GM19455 (cell line): ENCODE results near the gene SCGB2A2.

Source experiments
- ATAC-seq: cut with Tn5 transposase; IDR thresholded peaks from one replicate; pipeline ENCODE4 v1.9.1; 2021; ENCODE audit not compliant: unreplicated experiment

Gene SCGB2A2

GRCh38 chr11:62269654-62270278 lies at the start of gene SCGB2A2:
TSS of gene SCGB2A2 (plus strand) at chr11:62270158. CDS start at chr11:62270217, 59 bp downstream.
- ATAC-seq = no peak

GRCh38 chr11:62221498-62221897 lies 48.5 kb upstream of the SCGB2A2 start:
- no peak for ATAC-seq

GRCh38 chr11:62223095-62223494 lies 46.9 kb upstream of the SCGB2A2 start:
- ATAC-seq = no peak

- ATAC-seq = no peak
Measured at GRCh38 chr11:62233730-62234129, 36.2 kb upstream of the SCGB2A2 start.

GRCh38 chr11:62236187-62236586 lies 33.8 kb upstream of the SCGB2A2 start:
- ATAC-seq = no peak

GRCh38 chr11:62237499-62237898 lies 32.5 kb upstream of the SCGB2A2 start:
- no peak for ATAC-seq

- ATAC-seq = no peak
Measured at GRCh38 chr11:62238151-62238550, 31.8 kb upstream of the SCGB2A2 start.

GRCh38 chr11:62241095-62241494 lies 28.9 kb upstream of the SCGB2A2 start:
- ATAC-seq = no peak

GRCh38 chr11:62242021-62242420 lies 27.9 kb upstream of the SCGB2A2 start, which contains the start of gene SCGB1D2:
TSS of gene SCGB1D2 (plus strand) at chr11:62242239. CDS start at chr11:62242308, 69 bp downstream.
- ATAC-seq = no peak

GRCh38 chr11:62245271-62245753 lies 24.6 kb upstream of the SCGB2A2 start:
- ATAC-seq = no peak

GRCh38 chr11:62251698-62252097 lies 18.3 kb upstream of the SCGB2A2 start:
- no peak for ATAC-seq

- ATAC-seq = no peak
Measured at GRCh38 chr11:62253999-62254542, 15.9 kb upstream of the SCGB2A2 start.

GRCh38 chr11:62256281-62256680 lies 13.7 kb upstream of the SCGB2A2 start:
- no peak for ATAC-seq

GRCh38 chr11:62260261-62260953 lies 9.6 kb upstream of the SCGB2A2 start:
- no peak for ATAC-seq

GRCh38 chr11:62264004-62264403 lies 6.0 kb upstream of the SCGB2A2 start:
- no peak for ATAC-seq

GRCh38 chr11:62266558-62266957 lies 3.4 kb upstream of the SCGB2A2 start:
- no peak for ATAC-seq

GRCh38 chr11:62267050-62267449 lies 2.9 kb upstream of the SCGB2A2 start:
- no peak for ATAC-seq

- no peak for ATAC-seq
Measured at GRCh38 chr11:62267576-62267975, 2.4 kb upstream of the SCGB2A2 start.

GRCh38 chr11:62273284-62273683 lies 3.3 kb downstream of the SCGB2A2 start:
- ATAC-seq = no peak

GRCh38 chr11:62273789-62274275 lies 3.9 kb downstream of the SCGB2A2 start:
- ATAC-seq = no peak

- ATAC-seq = no peak
Measured at GRCh38 chr11:62280452-62280851, 10.5 kb downstream of the SCGB2A2 start.

- no peak for ATAC-seq
Measured at GRCh38 chr11:62295504-62295903, 25.5 kb downstream of the SCGB2A2 start.
